NCI-H1436 treated with DMSO at 0.1 percent for 48 hours (cell line): ENCODE results near the gene EXOSC7.

Experiments
- DNase-seq: peaks from one replicate; lab custom pipeline; 2025; lab: John Stamatoyannopoulos, UW

EXOSC7 gene

DNA sequence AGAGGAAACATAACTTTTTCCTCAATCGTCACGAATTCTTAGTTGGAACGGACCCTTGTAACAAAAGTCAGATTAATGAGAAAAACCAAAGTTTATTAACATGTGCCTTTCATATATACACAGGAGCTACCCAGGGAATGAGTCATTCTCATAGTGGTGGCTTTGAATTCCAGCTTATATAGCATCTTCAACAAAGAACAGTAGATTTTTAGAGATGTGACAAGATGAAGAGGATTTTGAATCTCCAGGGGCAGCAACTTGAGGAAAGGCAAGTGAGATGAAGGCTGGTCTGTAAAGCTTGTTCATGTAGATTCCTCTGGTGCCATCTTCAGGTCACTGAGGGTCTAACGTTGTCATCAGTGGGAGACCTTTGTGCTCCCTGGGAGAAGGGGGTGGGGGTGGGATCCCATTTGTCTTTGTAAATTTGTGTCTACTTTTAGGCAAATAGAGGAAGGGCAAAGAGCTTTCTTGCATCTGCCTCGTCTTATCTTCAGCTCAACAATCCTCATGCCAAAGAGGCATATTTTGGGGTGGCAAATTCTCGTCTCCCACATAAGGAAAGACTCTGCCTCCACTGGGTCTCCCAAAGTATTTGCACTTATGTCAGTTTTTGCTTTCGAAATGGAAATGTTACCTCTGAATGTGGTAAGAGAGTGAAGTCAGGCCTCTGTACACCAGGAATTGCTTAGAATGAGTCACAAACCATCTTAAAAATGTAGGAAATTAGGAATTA is 79.5 kb downstream of the EXOSC7 start:
- no peak for DNase-seq

DNA sequence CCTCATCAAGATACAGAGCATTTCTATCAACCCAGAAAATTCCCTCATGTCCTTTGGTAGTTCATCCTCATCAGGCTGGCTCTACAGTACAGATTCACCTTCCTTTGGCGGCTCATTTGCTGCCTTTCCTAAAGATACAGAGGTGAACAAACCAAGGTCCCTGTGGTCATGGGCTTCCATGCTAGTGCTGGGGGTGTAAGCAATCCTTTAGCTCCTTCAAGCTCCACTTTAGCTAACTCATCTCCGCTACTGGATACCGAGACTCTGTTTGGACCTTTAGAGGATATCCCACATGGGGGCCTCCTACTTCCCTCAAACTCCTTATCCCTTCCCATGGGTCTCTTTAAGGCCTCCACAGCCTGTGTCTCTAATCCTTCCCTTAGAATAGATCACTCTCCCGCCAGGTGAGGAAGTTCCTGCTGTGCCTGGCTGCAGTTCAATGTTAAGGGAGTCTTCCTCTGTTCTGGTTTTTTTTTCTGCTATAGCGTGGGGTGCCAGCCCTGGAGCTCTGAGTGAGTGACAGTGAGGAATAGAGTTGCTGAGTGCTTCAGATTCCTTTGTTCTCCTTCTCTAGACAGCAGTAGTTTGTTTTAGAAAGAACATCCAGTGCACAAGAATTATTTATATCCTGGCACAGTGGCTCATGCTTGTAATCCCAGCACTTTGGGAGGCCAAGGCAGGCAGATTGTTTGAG is 80.7 kb downstream of the EXOSC7 start:
- no peak for DNase-seq

DNA sequence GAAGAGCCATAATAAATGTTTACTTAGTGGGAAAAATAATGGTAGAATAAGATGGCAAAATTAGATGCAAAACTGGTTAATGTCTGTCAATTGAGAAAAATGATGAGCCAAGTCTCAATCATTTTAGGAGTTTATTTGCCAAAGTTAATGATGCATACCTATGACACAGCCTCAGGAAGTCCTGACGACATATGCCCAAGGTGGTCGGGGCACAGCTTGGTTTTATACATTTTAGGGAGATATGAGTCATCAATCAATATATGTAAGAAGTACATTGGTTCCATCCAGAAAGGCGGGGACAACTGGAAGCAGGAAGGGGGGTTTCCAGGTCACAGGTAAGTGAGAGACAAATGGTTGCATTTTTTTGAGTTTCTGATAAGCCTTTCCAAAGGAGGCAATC is 81.5 kb downstream of the EXOSC7 start:
- no peak for DNase-seq

DNA sequence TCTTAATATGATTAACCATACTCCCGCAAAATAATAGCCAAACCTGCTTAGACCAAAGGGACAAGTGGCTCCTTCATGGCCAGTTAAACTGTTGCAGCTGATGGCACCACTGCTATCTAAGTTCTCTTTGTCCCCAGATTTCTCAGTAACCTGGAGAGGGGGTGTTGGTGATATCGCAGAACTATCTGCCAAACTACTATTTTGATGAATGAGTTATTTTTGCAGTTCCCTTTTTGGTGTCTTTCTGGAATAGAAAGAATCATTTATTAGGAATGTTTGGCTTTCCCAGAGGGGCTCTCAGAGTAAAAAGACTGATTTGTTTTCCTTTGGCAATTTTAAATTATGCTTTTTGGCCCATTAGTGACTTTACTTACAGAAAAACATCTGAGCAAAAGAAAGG is 83.1 kb downstream of the EXOSC7 start:
- DNase-seq, result no peak

DNA sequence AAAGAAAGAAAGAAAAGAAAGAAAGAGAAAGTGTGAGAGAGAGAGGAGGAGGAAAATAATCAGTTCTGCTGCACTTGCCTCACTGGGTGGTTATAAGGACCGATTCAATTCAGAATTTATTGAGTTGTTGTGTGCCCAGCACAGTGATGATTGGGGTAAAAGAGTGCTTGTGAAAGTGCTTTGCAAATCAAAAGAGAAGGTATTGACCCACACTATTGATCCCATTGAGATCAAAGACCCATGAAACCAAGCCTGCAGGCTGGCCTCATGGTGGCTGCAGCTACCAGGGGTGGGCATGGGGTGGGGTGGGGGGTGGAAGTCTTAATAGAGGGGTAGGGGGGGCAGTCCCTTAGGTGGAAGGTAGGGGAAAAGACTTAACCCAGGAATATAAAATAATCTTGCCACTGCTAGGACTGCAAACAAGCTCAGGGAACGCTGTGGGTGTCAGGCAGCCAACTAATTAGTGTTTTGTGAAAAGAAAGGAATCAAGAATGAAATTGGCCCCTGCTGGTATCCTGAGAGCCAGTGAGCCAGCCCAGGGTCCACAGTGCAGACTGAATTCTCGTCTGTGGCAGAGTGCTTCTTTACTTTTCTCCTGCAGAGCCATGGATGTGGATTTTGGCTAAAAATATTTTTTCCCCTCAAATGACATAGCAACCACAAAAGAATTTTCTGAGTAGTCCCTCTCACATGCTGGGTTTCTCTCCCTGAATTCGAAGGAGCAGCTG is 84.3 kb downstream of the EXOSC7 start:
- no peak for DNase-seq
